H9 (cell line): ENCODE measurements around the gene TMEM163. TPM values are rescaled to one million over a fixed set of nuclear protein-coding genes. Genes with fewer than 3 reads are reported as not detected.

Experiments
- DNase-seq: peaks from one replicate; pipeline ENCODE4 v3.0.0-alpha.2; 2017
- H2AFZ ChIP-seq: one replicate; pipeline ENCODE4 v1.6.1; 2013; ENCODE audit warnings: mild to moderate bottlenecking, low read length, control low read depth, moderate library complexity
- H2AK5ac ChIP-seq: 2 replicates; pipeline ENCODE4 v1.6.1; 2013; ENCODE audit warnings: low read length, control low read depth, mixed read lengths; ENCODE audit not compliant: insufficient read length
- H2BK120ac ChIP-seq: one replicate; pipeline ENCODE4 v1.6.1; 2013; ENCODE audit warnings: low read depth, mild to moderate bottlenecking, low read length, control low read depth, inconsistent platforms; ENCODE audit not compliant: poor library complexity, severe bottlenecking
- H2BK12ac ChIP-seq: 2 replicates; pipeline ENCODE4 v1.6.1; 2013; ENCODE audit warnings: low read length, control low read depth, mixed read lengths, low read depth; ENCODE audit not compliant: insufficient read length
- H2BK15ac ChIP-seq: 2 replicates; pipeline ENCODE4 v1.6.1; 2013; ENCODE audit warnings: low read depth, low read length, control low read depth
- H2BK20ac ChIP-seq: one replicate; pipeline ENCODE4 v1.6.1; 2013; ENCODE audit warnings: low read depth, mild to moderate bottlenecking, low read length, control low read depth, inconsistent platforms; ENCODE audit not compliant: poor library complexity, severe bottlenecking
- H2BK5ac ChIP-seq: 2 replicates; pipeline ENCODE4 v1.6.1; 2013; ENCODE audit warnings: low read length, control low read depth, mixed read lengths; ENCODE audit not compliant: insufficient read length
- H3K14ac ChIP-seq: 2 replicates; pipeline ENCODE4 v1.6.1; 2013; ENCODE audit warnings: low read length, control low read depth; ENCODE audit not compliant: insufficient read depth
- H3K18ac ChIP-seq: 2 replicates; pipeline ENCODE4 v1.6.1; 2013; ENCODE audit warnings: low read depth, mild to moderate bottlenecking, mixed read lengths, low read length, control low read depth; ENCODE audit not compliant: insufficient read length
- H3K23ac ChIP-seq: 2 replicates; pipeline ENCODE4 v1.6.1; 2013; ENCODE audit warnings: low read length, control low read depth, mixed read lengths, low read depth; ENCODE audit not compliant: insufficient read length
- H3K23me2 ChIP-seq: 2 replicates; pipeline ENCODE4 v1.6.1; 2013; ENCODE audit warnings: low read depth, mild to moderate bottlenecking, mixed read lengths, low read length, control low read depth; ENCODE audit not compliant: insufficient read length, poor library complexity, severe bottlenecking
- H3K27ac ChIP-seq: 2 replicates; pipeline ENCODE4 v1.5.1; 2013; ENCODE audit warnings: low read length, control low read depth, mixed read lengths, low read depth; ENCODE audit not compliant: insufficient read length
- H3K27me3 ChIP-seq: 2 replicates; pipeline ENCODE4 v1.6.1; 2013; ENCODE audit warnings: low read length, control low read depth, inconsistent platforms; ENCODE audit not compliant: insufficient read depth
- H3K4ac ChIP-seq: 2 replicates; pipeline ENCODE4 v1.6.1; 2013; ENCODE audit warnings: low read depth, mild to moderate bottlenecking, control low read depth, inconsistent platforms, low read length, moderate library complexity
- H3K4me1 ChIP-seq: 2 replicates; pipeline ENCODE4 v1.6.1; 2013; ENCODE audit warnings: low read length, control low read depth, inconsistent platforms; ENCODE audit not compliant: insufficient read depth
- H3K4me2 ChIP-seq: 2 replicates; pipeline ENCODE4 v1.6.1; 2013; ENCODE audit warnings: low read length, control low read depth, mixed read lengths; ENCODE audit not compliant: insufficient read length, insufficient read depth
- H3K56ac ChIP-seq: 2 replicates; pipeline ENCODE4 v1.6.1; 2013; ENCODE audit warnings: low read depth, mild to moderate bottlenecking, mixed read lengths, low read length, control low read depth; ENCODE audit not compliant: insufficient read length
- H3K79me1 ChIP-seq: 2 replicates; pipeline ENCODE4 v1.6.1; 2013; ENCODE audit warnings: low read depth, mild to moderate bottlenecking, moderate library complexity, low read length, control low read depth, inconsistent platforms; ENCODE audit not compliant: insufficient read depth, poor library complexity, severe bottlenecking
- H3K79me2 ChIP-seq: 2 replicates; pipeline ENCODE4 v1.6.1; 2013; ENCODE audit warnings: low read length, control low read depth, inconsistent platforms; ENCODE audit not compliant: insufficient read depth
- H3K9ac ChIP-seq: 2 replicates; pipeline ENCODE4 v1.6.1; 2013; ENCODE audit warnings: low read length, control low read depth, mixed read lengths; ENCODE audit not compliant: insufficient read length; ENCODE audit errors: extremely low read depth
- H3K9me3 ChIP-seq: one replicate; pipeline ENCODE4 v1.6.1; 2013; ENCODE audit warnings: low read depth, low read length, inconsistent platforms; ENCODE audit not compliant: control insufficient read depth
- H3T11ph ChIP-seq: one replicate; pipeline ENCODE4 v1.6.1; 2013; ENCODE audit warnings: mild to moderate bottlenecking, low read length, control low read depth, inconsistent platforms
- H4K20me1 ChIP-seq: one replicate; pipeline ENCODE4 v1.6.1; 2013; ENCODE audit not compliant: control insufficient read depth, insufficient read length, insufficient read depth
- H4K5ac ChIP-seq: 2 replicates; pipeline ENCODE4 v1.6.1; 2013; ENCODE audit warnings: low read depth, mild to moderate bottlenecking, mixed read lengths, low read length, control low read depth; ENCODE audit not compliant: insufficient read length
- H4K8ac ChIP-seq: replicated peaks from 2 replicates; pipeline ENCODE4 v1.6.1; 2013; ENCODE audit warnings: low read length, control low read depth, mixed read lengths, low read depth; ENCODE audit not compliant: insufficient read length
- H4K91ac ChIP-seq: 2 replicates; pipeline ENCODE4 v1.6.1; 2013; ENCODE audit warnings: low read depth, mild to moderate bottlenecking, moderate library complexity, mixed read lengths, low read length, control low read depth; ENCODE audit not compliant: insufficient read length
- H3K27ac Mint-ChIP-seq, 3 experiments: 2 replicates in 2 of 3; 3 replicates in 1 of 3; pipeline ENCODE4 v1.8.0; 2020 to 2021; ENCODE audit warnings: mixed read lengths in 3 of 3, mild to moderate bottlenecking in 1 of 3, moderate library complexity in 1 of 3
- H3K27me3 Mint-ChIP-seq: 2 replicates; pipeline ENCODE4 v1.8.0; 2021; ENCODE audit warnings: low read depth, mild to moderate bottlenecking, moderate library complexity, mixed read lengths
- H3K36me3 Mint-ChIP-seq, 3 experiments: 2 replicates in 2 of 3; 3 replicates in 1 of 3; pipeline ENCODE4 v1.8.0; 2020 to 2021; ENCODE audit warnings: low read depth in 3 of 3, mixed read lengths in 3 of 3; ENCODE audit not compliant: insufficient read depth in 1 of 3
- H3K4me1 Mint-ChIP-seq, 2 experiments: 2 replicates each; pipeline ENCODE4 v1.8.0; 2020; ENCODE audit warnings: mixed read lengths in 2 of 2
- H3K4me3 Mint-ChIP-seq, 2 experiments: 2 replicates in 1 of 2; 3 replicates in 1 of 2; pipeline ENCODE4 v1.8.0; 2020 to 2021; ENCODE audit warnings: mild to moderate bottlenecking in 2 of 2, mixed read lengths in 2 of 2, moderate library complexity in 1 of 2
- H3K9me3 Mint-ChIP-seq, 2 experiments: 2 replicates in 1 of 2; 3 replicates in 1 of 2; pipeline ENCODE4 v1.8.0; 2020; ENCODE audit warnings: mild to moderate bottlenecking in 2 of 2, mixed read lengths in 2 of 2, moderate library complexity in 1 of 2
- WGBS: extraction: QIAGEN DNeasy Blood & Tissue Kit; methylation state at CpG from one replicate; pipeline ENCODE4 v1.1.7; 2013; ENCODE audit warnings: missing lambda C conversion rate, low lambda C conversion rate, mixed read lengths; ENCODE audit not compliant: insufficient read length; ENCODE audit errors: extremely low coverage; 5-methylcytosine and 5-hydroxymethylcytosine counted together
- total RNA-seq: library from RNA; stranded (reverse); gene quantifications from 2 replicates; pipeline ENCODE4 v1.2.1, GENCODE V29; 2021
- TF ChIP-seq, protein P1 (sequence below): fragments of 200-600 bp; sonication (generic); conservative IDR thresholded peaks from 3 replicates; pipeline ENCODE4 v1.8.0; 2021; ENCODE audit warnings: antibody characterized with exemption, mild to moderate bottlenecking

TMEM163 gene
- total RNA-seq, 1 experiment from 2014 or later = 0.39 TPM

DNA sequence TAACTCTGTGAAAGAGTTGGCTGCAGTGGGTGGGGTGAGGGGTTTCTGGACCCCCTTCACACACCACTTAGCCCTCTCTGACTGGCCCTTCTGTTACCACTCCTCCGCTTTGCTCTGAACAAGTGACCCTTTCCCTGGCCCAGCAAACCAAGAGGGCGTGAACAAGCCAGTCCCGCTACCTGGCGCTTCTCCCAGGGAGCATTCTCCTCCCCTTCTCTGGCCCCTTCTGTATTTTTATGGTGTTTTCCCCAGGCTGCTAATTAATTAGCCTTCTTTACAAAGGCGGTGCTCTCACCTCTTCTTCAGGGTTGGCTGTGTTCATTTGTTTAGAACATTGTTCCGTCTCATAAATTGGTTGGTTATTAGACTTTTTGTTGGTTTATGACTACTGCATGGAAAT lies 284.8 kb downstream of the TMEM163 start:
- H2AFZ ChIP-seq = no peak overlapping the region
- no CpG with 5 or more reads among the region's 6 CpGs for WGBS
- Mint-ChIP-seq H3K27ac (no peak overlapping the region), H3K27me3 (peaks cover 79% of the 10 kb centered on the region), H3K36me3 (peaks cover 2 to 31% (median 10%) of the 10 kb centered on the region in 3 experiments; a peak in 6 of 7 replicates), H3K4me3 (no peak overlapping the region), H3K4me1 (peaks cover 15 to 24% of the 10 kb centered on the region in 2 experiments), H3K9me3 (no peaks in the 10 kb centered on the region)
- no peak overlapping the region for H3K56ac ChIP-seq
- H2BK5ac ChIP-seq = no peak overlapping the region
- no peak overlapping the region for H2BK120ac ChIP-seq
- no peak overlapping the region for H2BK15ac ChIP-seq
- H3K9me3 ChIP-seq = no peaks in the 10 kb centered on the region
- no peak overlapping the region for H4K91ac ChIP-seq
- no peak overlapping the region for H2BK20ac ChIP-seq
- peaks cover 13% of the 10 kb centered on the region for H3K27me3 ChIP-seq
- DNase-seq = no peak
- no peaks in the 10 kb centered on the region for H3K23me2 ChIP-seq
- no peak overlapping the region for H4K8ac ChIP-seq
- no peak overlapping the region for H3K23ac ChIP-seq
- H3K18ac ChIP-seq = no peak overlapping the region
- TF ChIP-seq, protein P1, sequence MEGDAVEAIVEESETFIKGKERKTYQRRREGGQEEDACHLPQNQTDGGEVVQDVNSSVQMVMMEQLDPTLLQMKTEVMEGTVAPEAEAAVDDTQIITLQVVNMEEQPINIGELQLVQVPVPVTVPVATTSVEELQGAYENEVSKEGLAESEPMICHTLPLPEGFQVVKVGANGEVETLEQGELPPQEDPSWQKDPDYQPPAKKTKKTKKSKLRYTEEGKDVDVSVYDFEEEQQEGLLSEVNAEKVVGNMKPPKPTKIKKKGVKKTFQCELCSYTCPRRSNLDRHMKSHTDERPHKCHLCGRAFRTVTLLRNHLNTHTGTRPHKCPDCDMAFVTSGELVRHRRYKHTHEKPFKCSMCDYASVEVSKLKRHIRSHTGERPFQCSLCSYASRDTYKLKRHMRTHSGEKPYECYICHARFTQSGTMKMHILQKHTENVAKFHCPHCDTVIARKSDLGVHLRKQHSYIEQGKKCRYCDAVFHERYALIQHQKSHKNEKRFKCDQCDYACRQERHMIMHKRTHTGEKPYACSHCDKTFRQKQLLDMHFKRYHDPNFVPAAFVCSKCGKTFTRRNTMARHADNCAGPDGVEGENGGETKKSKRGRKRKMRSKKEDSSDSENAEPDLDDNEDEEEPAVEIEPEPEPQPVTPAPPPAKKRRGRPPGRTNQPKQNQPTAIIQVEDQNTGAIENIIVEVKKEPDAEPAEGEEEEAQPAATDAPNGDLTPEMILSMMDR = no peak
- no peak overlapping the region for H2AK5ac ChIP-seq
- no peak overlapping the region for H2BK12ac ChIP-seq
- no peak overlapping the region for H3K4ac ChIP-seq
- H3K4me1 ChIP-seq = peaks cover 2% of the 10 kb centered on the region; the same call in 1 of the 2 replicates
- H3K79me1 ChIP-seq = no peaks in the 10 kb centered on the region
- no peak overlapping the region for H4K5ac ChIP-seq
- peaks cover 2% of the 10 kb centered on the region for H4K20me1 ChIP-seq
- H3K9ac ChIP-seq = no peak overlapping the region
- no peak overlapping the region for H3K4me2 ChIP-seq
- H3K14ac ChIP-seq = no peak overlapping the region
- no peaks in the 10 kb centered on the region for H3K79me2 ChIP-seq
- H3K27ac ChIP-seq = no peak overlapping the region
- H3T11ph ChIP-seq = no peak overlapping the region
